ENCODE results near the gene DFFA. TPM values are rescaled to one million over a fixed set of nuclear protein-coding genes. Genes with fewer than 3 reads are reported as not detected.
"Not testable (repeated sequence)": the region's sequence is repeated elsewhere in the genome, so short reads cannot be mapped to it uniquely, and the experiment has no call there.

DFFA gene
- total RNA-seq, 1 experiment from 2014 or later = 86.5 TPM

- TF ChIP-seq STAT6 (CRISPR knock-in tag; conservative IDR thresholded peaks at IDR 0.05; ENCODE audit: low read depth) = no peak
Measured at GRCh38 chr1:10459184-10459583, 13.1 kb downstream of the DFFA start (continued).

GRCh38 chr1:10457875-10458274 is 14.5 kb downstream of the DFFA start:
- TF ChIP-seq RORB (CRISPR knock-in tag; IDR thresholded peaks at IDR 0.05) (no peak), ZNF121 (CRISPR knock-in tag; IDR thresholded peaks at IDR 0.05) (no peak), ZNF396 (CRISPR knock-in tag; IDR thresholded peaks at IDR 0.05; ENCODE audit: borderline replicate concordance) (no peak), MYBL2 (CRISPR knock-in tag; IDR thresholded peaks at IDR 0.05) (no peak), ERG (CRISPR knock-in tag; IDR thresholded peaks at IDR 0.05) (no peak), ELF4 (CRISPR knock-in tag; IDR thresholded peaks at IDR 0.05; ENCODE audit: low read depth) (no peak), TP53 (CRISPR knock-in tag; IDR thresholded peaks at IDR 0.05) (no peak), ZNF671 (CRISPR knock-in tag; IDR thresholded peaks at IDR 0.05) (no peak), CREB1 (CRISPR knock-in tag; IDR thresholded peaks at IDR 0.05) (no peak), NR2C2 (CRISPR knock-in tag; IDR thresholded peaks at IDR 0.05) (no peak), TEAD1 (CRISPR knock-in tag; IDR thresholded peaks at IDR 0.05) (no peak), CREM (CRISPR knock-in tag; IDR thresholded peaks at IDR 0.05) (no peak), TEAD4 (CRISPR knock-in tag; IDR thresholded peaks at IDR 0.05) (no peak), MAX (CRISPR knock-in tag; IDR thresholded peaks at IDR 0.05) (no peak), SMAD4 (CRISPR knock-in tag; IDR thresholded peaks at IDR 0.05) (no peak)
- no peaks in the 10 kb centered on the region for H3K4me1 Mint-ChIP-seq
- no peak for ATAC-seq
- no peak overlapping the region for H3K4me3 Mint-ChIP-seq
- H3K27me3 Mint-ChIP-seq (ENCODE audit: low read depth) = no peaks in the 10 kb centered on the region; the same call in 1 of the 2 replicates
- H3K27ac Mint-ChIP-seq = no peak overlapping the region
- peaks cover 33% of the 10 kb centered on the region for H3K36me3 Mint-ChIP-seq
- CTCF ChIA-PET = no interaction called here
- no peak for DNase-seq (ENCODE audit: low spot score)
- no peaks in the 10 kb centered on the region for H3K9me3 Mint-ChIP-seq
- POLR2A ChIA-PET = interaction anchor here (0.6 kb wide), 1 partner anchor 129 kb away, joined by 3 read pairs; no protein-coding TSS in a partner anchor

GRCh38 chr1:10457462-10457861 is 14.9 kb downstream of the DFFA start:
- CTCF ChIA-PET = interaction anchor here (1.1 to 2.0 kb wide), 2 partner anchors 24 to 38 kb away, joined by 6 to 15 read pairs; no protein-coding TSS in a partner anchor
- H3K27me3 Mint-ChIP-seq (ENCODE audit: low read depth); H3K4me3 Mint-ChIP-seq: not testable (repeated sequence)

GRCh38 chr1:10456661-10457060 is 15.7 kb downstream of the DFFA start:
- Mint-ChIP-seq H3K4me1 (peaks cover 3% of the 10 kb centered on the region), H3K27ac (peak overlapping the region; percentile 70), H3K27me3 (ENCODE audit: low read depth) (no peaks in the 10 kb centered on the region; the same call in 1 of the 2 replicates), H3K36me3 (peaks cover 22% of the 10 kb centered on the region), H3K4me3 (no peak overlapping the region), H3K9me3 (no peaks in the 10 kb centered on the region)
- TF ChIP-seq ERG (CRISPR knock-in tag; IDR thresholded peaks at IDR 0.05) = no peak
- TF ChIP-seq CDX4 (CRISPR knock-in tag; IDR thresholded peaks at IDR 0.05; ENCODE audit: borderline replicate concordance) = no peak
- TF ChIP-seq MAX (CRISPR knock-in tag; IDR thresholded peaks at IDR 0.05) = no peak
- no peak for TF ChIP-seq GABPB1 (CRISPR knock-in tag; IDR thresholded peaks at IDR 0.05)
- TF ChIP-seq STAT6 (CRISPR knock-in tag; conservative IDR thresholded peaks at IDR 0.05; ENCODE audit: low read depth) = no peak
- CTCF ChIA-PET = interaction anchor here (0.5 to 2.0 kb wide), 14 partner anchors 13 to 499 kb away, joined by 3 to 16 read pairs (median 3); partner anchors contain the start of gene CENPS
- ATAC-seq = no peak
- no peak for DNase-seq (ENCODE audit: low spot score)
- POLR2A ChIA-PET = interaction anchor here (0.5 to 1.2 kb wide), 3 partner anchors 14 to 72 kb away, joined by 3 to 4 read pairs (median 4); no protein-coding TSS in a partner anchor

More at GRCh38 chr1:10457462-10457861, 14.9 kb downstream of the DFFA start:
- POLR2A ChIA-PET = interaction anchor here (0.6 kb wide), 1 partner anchor 129 kb away, joined by 3 read pairs; no protein-coding TSS in a partner anchor
- DNase-seq (ENCODE audit: low spot score); ATAC-seq; H3K27ac Mint-ChIP-seq; H3K4me1 Mint-ChIP-seq; H3K9me3 Mint-ChIP-seq: not testable (repeated sequence)
- peaks cover 29% of the 10 kb centered on the region for H3K36me3 Mint-ChIP-seq

Data from WTC11 (cell line).